ENCODE data around the gene ALKBH6. TPM values are rescaled to one million over a fixed set of nuclear protein-coding genes. Genes with fewer than 3 reads are reported as not detected.

The ALKBH6 gene
- total RNA-seq, 1 experiment from 2014 or later, result 43.4 TPM

DNA sequence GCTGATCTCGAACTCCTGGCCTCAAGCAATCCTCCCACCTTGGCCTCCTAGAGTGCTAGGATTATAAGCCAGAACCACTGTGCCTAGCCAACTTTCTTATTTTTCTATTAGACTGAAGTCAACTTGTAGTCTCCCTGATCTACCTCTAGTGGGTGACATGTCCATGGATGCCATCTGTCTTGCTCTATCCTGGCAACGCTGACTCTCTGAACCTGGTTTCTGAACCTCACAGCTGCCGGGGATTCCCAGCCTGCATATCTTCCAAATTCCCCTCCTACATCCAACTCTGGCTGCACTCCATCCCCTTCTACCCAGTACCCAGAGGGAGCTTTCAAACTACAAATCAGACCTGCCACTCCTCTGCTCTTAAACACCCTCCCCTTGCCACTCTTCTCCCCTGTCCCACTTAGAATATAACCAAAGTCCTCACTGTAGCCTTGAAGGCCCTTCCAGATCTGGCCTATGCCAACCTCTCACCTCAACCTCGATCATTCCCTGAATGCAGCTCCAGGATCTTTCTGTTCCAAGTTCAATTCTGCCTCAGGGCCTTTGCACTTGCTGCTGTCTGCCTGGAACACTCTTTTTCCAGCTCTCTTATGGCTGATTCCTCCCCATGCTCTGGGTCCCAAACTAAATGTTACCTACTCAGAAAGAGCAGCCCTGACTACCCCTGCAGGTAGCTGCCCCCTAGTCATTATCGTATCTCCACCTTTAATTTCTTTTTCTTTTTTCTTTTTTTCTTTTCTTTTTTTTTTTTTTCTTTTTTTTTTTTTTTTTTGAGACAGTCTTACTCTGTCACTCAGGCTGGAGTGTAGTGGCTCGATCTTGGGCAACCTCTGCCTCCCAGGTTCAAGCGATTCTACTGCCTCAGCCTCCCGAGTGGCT, 16.5 kb upstream of the ALKBH6 start:
- peak; percentile 72 for DNase-seq (ENCODE audit: low spot score)

DNA sequence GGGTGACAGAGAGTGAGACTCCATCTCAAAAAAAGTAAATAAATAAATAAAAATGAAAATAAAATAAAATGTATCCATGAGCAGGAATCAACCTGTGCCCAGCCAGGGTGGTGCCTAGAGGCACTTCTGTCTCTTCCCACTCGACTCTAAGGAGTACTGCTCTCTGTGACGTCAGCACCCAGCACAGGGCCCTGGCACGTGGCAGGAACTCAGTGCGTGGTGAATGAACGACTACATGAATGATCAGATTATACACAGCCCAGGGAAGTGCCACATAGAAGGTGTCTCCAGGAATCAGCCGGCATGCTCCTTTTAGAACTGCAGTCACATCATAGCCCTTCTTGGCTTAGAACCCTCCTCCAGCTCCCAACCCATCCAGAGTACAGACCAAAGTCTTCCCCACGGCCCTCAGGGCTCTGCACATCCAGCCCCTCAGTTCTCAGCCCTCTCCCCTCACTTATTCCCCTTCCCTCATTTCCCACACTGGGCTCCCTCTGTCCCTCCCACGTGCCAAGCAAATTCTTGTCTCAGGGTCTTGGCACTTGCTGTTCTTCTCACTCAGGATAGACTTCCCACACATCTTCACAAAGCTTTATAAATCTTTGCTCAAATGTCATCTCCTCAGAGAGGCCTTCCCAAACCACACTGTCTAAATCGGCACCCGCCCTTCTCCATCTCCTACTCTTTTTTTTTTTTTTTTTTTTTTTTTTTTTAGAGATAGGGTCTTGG, 14.5 kb upstream of the ALKBH6 start:
- no peak for DNase-seq (ENCODE audit: low spot score)

DNA sequence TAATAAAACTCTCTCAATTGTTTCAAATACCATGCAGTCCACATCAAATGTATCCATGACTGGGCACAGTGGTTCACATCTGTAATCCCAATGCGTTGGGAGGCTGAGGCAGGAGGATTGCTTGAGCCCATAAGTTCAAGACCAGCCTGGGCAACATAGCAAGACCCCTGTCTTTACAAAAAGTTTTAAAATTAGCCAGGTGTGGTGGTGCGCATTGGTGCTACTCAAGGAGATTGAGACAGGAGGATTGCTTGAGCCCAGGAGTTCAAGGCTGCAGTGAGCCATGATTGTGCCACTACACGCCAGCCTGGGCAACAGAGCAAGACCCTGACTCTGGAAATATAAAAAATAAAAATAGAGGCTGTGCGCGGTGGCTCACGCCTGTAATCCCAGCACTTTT, 13.7 kb upstream of the ALKBH6 start:
- no peak for DNase-seq (ENCODE audit: low spot score)

DNA sequence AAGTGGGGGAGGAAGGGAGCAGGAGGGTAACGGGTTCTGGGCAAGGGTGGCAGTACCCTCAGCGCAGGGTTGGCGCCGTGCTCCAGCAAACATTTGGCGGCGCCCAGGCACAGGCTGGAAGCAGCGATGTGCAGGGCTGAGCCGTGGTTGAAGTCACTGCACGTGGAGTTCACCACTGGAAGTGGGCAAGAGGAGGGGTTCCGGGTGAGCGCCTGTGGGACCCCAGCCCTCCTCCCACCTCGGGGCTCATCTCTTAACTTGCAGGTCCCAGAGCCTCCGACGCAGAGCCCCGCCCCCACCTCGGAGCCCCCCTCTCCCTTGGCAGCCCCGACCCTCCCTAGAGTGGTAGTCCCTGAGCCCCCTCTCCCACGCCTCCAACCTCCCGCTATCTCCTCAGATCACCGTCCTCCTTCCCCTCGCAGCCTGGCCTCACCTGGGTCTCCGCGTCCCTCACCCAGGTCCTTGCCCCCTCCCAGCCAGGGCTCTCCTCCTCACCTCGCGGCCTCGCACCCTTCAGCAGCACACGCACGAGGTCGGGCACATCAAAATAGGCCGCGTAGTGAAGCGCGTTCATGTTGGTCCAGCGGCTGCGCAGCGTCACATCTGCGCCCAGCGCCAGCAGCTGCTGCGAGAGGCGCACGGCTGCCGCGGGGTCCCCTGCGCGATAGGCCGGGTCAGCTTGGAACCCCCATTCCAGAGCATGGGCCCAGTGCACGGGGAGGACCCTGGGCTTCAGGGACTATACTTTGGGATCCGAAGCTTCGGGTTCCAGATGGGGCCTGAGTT, 12.3 kb upstream of the ALKBH6 start:
- no peak for DNase-seq (ENCODE audit: low spot score)

DNA sequence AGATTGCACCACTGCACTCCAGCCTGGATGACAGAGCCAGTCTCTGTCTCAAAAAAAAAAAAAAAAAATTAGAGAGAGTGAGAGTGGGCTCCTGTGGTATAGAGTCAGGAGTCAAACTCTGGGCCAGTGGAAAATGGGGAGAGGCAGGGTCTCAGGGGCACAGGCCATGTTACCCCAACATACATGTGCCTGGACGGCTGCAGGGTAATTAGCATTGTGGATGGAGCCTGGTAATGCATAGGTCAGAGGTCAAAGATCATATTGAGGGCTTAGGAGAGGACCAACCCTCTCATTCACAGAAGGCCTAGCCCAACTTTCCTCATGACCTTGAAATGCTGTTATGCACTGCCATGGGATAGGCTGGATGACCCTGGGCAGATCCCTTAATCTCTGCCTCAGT, 11.5 kb upstream of the ALKBH6 start:
- no peak for DNase-seq (ENCODE audit: low spot score)

DNA sequence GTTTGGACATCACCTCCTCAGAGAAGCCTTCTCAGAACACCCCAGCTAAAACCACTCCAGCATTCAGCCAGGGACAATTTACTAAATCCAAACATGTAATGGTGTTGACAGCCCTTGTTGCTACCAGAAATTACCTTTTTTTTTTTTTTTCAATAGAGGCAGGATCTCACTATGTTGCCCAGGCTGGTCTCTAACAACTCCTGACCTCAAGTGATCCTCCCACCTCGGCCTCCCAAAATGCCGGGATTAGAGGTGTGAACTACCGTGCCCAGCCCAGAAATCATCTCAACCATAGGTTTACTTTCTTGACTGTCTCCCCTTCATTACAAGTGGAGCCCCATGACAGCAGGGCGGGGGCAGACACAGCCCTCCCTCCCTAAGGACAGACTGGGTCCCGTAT, 9.4 kb upstream of the ALKBH6 start:
- no peak for DNase-seq (ENCODE audit: low spot score)

DNA sequence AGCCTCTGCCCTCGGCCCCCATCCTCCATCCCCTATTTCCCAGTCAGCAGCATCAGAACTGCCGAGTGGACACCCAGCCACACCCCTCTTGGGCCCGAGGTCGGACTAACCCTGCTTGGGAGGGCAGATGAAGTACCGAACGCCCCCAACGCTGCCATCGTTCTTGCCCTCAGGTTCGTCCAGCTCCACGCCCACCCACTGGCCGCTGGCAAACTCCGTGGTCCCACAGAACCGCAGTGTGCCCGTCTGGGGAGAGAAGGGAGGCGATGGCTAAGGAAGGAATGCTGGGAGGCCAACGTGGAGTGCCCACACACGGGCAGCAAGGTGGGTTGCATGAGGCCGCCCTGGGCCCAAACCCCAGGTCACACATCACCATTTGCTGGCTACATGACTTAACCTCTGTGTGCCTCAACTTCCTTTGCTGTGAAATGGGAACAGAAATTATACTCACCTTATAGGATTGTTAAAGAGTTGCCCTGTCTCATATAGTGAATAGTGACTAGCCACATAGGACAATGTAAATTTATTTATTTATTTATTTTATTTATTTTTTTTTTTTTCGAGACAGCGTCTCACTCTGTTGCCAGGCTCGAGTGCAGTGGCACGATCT, 5.2 kb upstream of the ALKBH6 start:
- DNase-seq (ENCODE audit: low spot score), result no peak

DNA sequence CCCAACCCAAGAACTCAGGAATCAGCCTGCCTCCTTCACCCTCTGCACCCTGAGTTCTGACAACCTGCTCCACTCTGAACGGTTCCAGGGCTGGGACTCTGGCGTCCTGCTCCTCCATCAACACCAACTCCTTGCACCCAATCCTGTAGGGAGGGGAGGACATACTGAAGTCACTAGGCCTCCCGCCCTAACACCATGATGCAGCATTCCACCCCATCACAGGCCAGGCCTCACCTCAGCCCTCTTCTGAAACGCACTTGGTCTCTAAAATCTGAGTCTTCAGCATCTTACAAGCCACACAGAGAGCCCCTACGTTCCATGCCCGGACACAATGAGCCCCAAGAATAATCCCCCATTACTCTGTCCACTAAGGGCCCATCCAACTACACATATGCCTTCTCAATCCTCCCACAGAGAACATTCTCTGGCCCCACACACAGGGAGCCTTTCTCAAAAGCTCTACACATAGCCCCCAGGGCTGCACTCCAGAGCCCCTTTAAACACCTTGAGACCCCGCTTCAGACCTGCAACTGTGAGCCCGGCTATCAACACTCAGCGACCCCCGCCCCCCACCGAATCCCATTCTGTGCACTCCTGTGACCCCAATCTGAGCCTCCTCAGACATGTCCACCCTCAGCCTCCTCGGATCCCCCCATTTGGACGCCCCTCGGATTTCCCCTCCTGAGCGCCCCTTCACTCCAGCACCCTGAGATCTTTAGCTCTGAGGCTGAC, 567 bp downstream of the ALKBH6 start:
- no peak for DNase-seq (ENCODE audit: low spot score)

DNA sequence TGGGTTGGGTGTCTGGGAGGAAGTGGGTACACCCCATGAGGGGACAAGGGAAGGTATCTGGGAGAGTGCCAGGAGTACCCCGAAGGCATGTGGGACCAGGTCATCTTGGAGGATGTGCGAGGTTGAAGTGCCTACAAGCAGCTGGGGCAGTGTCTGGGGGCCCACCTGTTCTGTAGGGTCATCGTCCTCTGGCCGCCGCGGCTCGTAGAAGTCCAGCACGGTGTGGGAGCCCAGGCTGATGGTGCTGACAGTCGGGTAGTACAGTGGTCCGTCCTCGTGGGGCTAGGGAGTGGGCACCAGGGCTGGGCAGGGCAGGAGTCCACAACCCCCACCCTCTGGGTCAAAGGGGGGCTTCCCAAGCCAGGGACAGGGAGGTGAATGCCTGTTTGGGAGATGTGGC, 3.6 kb downstream of the ALKBH6 start:
- no peak for DNase-seq (ENCODE audit: low spot score)

DNA sequence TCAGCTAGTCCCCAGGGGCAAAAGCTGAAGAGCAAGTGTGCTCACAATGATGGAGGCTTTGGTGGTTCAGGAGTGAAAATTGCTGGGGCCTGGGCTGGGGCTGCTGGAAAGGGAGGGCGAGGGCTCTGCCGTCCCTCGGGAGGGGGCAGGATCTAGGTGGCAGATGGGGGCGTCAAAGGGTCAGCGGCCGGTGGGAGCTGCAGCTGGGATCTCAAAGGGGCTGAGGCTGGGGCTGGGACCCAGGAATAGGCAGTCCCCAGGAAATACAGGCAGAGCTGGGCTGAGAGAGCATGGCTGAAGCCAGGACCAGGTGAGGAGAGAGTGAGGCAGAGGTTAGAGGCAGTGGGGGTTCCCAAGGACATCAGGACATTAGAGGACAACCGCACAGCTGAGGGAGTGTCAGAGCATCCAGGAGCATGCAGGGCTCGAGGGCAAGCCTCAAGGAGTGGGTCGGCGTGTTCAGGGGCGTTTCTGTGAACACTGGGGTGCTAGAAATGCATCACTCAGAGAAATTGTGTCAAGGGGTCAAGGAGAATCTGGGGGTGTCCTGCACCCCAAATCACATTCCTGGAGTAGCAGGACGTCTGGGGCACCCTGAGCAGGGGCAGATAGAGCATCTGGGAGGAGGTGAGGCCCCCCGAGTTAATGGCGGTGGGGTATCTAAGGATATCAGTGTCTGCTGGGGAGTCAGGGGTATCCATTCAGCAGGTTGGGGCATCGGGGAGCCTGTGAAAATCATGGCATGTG, 4.2 kb downstream of the ALKBH6 start:
- no peak for DNase-seq (ENCODE audit: low spot score)

DNA sequence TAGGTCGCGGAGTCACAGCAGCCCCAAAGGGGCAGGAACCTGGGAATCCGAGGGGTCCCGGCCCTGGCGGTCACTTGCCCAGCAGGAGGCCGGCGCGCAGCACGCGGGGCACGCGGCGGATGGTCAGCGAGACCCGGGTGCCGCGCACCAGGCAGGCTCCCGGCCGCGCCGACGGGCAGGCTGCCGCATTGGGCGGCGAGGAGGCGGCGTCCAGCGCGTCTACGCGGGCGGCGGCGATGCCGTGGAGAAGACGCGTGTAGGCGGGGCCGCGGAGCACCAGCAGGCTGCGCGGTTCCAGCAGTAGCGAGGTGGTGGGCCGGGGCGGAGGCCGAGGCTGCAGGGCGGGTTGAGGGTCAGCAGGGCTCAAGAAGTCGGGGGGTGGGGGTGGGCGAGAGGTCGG, 4.8 kb downstream of the ALKBH6 start:
- no peak for DNase-seq (ENCODE audit: low spot score)

DNA sequence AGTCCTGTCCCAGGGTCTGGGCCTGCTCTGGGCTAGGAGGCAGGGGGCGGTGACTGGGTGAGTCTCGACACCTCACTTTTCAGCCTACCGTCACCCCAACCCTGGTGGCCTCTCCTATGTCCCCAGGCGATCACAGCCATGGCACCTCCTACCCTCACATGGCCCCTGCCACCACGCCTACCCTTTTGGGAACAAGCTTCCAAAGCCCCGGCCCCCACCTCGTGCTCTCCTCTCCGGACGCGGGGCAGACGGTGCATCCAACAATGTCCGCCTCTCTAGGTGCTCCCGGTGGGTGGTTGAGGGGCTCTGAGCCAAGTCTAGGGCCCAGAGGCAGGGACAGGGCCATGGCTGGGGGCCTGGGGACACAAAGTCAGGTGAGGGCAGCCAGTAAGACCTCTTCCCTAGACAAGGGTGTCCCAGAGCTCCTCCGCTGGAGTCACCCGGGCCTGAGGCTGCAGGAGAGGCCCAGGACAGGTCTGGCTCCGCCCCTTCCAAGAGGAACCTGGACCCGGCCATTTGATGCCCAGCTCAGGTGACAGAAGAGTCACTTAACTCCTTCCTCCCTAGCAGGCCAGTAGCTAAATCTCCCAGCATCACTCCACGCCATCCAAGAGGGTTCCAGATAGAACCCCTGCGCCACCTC, 5.6 kb downstream of the ALKBH6 start, which contains the start of gene SYNE4:
TSS of gene SYNE4 (minus strand) at position 478 of the 643 bp plus-strand sequence. CDS start at position 346, 132 bp downstream.
- no peak for DNase-seq (ENCODE audit: low spot score)

DNA sequence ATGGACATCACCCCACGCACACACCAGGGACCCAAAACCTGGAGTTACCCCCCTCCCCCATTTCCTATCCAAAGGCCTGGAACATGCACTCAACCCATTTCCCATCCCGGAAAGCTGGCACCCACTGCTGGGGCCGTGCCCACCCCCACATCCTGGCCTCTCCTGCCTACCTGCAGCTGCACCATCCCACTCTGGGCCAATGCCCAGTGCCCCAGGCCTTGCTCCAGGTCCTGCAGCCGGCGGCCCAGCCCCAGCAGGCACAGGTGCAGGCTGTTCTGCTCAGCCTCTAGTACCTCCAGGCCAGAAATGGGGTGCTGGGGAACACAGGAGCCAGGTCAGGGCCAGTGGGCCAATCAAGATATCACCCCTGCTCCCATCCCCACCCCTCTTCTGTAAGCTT, 7.1 kb downstream of the ALKBH6 start:
- DNase-seq (ENCODE audit: low spot score), result no peak

DNA sequence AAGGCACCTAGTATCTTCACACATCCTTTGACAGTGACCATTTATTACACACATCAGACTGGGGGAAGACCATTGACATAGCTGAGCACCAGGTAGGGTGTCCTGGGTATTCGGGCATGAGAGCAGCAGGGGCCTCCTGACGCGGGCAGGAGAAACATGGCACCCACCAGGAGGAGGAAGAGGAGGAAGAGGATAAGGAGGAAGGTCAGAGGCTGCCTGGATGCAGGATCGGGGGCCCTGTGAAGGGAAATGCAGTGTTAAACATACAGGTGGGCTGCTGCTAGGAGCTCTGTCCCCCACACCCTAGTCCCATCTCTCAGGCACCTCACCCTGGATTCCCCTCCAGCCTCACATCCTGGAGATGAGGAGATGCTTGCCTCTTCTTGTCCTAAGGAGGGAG, 10.7 kb downstream of the ALKBH6 start:
- DNase-seq (ENCODE audit: low spot score), result no peak

DNA sequence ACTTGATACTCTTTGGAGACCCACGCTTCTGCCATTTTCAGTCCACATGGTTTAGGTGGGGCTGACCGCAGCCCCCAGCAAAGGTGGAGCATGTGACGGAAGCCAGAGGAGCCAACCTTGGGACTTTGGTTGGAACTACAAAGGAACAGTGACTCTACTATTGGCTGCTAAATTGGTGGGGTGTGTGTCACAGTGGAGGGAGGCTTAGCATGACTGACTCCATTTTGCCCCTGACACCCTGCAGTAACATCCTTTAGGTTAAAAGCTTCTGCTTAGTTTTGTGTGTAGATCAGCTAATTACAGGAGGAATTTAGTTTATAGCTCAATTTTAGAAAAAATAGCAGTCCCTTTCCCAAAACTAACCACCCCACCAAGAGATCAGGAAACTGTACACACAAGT, 12.4 kb downstream of the ALKBH6 start:
- DNase-seq (ENCODE audit: low spot score), result no peak

DNA sequence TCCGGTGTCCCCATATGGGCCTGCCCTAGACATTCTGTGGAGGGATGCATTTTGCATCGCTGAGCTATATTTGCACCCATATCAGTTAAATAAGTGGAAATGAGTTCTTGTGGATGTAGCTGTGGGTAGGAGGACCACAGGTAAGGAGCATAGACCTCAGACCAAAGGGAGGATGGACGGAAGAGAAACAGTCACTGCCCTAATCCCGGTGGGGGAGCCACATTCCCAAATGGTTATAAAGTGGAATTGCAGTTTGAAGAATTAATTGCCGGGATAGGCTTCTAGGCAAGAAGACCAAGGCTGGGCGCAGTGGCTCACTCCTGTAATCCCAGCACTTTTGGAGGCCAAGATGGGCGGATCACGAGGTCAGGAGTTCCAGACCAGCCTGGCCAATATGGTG, 17.2 kb downstream of the ALKBH6 start:
- no peak for DNase-seq (ENCODE audit: low spot score)

DNA sequence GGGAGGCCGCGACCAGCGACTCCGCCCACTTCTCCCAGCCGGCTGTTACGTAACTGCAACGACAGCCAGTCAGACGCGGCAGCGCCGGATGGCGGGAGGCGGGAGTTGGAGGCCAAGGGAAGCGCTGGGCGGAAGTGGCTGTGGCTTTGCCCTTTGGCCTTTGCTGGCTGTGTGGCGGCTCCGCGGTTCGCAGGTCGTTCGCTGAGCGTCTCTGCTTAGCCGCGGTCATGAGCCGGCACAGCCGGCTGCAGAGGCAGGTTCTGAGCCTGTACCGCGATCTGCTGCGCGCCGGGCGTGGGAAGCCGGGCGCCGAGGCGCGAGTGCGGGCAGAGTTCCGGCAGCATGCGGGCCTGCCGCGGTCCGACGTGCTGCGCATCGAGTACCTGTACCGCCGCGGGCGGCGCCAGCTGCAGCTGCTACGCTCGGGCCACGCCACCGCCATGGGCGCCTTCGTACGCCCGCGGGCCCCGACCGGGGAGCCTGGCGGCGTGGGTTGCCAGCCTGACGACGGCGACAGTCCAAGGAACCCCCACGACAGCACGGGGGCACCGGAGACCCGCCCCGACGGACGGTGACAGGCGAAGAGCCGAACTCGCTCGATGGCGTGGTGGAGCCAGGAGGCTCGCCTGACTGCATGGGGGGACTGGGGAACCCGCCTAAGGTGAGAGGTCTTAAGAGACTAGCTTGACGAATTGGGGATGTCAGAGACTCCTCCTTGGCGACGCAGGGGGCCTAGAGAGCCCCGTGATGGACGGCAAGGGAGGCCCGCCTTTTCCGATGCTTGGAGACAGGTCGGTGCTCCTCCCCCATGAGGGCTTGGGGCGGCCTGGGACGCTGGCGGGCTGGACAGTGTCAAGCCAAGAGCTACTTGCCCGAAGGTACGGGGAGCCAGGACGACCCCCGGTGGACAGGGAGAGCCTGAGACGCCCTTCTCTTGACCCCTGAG, 18.7 kb downstream of the ALKBH6 start, which contains the start of gene SDHAF1:
TSS of gene SDHAF1 (plus strand) at position 141 of the 946 bp plus-strand sequence. CDS start at position 228, 87 bp downstream.
- peak; percentile 90 for DNase-seq (ENCODE audit: low spot score)

DNA sequence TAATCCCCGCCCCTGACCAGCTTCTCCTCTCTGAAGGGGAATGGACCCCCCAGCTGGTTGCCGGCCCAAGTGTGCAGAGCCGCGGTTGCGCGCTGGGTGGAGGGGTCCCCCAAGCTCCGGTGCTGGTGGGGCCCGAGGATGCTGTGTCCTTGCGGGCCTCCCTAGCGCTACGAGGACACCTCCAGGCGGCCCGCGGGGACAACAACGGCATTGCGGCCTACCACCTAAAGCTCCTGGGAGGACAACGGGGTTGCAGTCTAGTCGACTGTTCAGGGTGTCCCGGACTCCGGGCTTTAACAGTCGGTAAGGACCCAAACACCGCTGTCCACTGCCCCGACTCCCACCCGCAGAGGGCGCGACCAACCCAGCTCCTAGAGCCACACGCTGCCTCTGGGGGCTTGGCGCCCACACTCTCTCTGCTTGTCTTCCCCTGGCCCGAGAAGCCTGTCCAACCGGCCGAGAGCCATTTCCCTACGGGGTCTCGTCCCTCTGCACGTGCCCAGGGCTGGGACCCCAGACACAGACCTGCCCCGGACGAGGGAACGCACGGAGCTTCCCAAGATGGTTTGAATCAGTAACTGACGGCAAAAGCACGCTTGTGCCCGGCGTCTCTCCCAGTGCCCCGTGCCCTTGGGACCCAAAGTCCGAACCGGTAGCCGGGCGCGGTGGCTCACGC, 20.0 kb downstream of the ALKBH6 start:
- DNase-seq (ENCODE audit: low spot score), result no peak
